Cardiac muscle cell (in vitro differentiated cells and primary cell): ENCODE results near the gene INPP5F. TPM values are rescaled to one million over a fixed set of nuclear protein-coding genes. Genes with fewer than 3 reads are reported as not detected.
"Not testable (repeated sequence)": the region's sequence is repeated elsewhere in the genome, so short reads cannot be mapped to it uniquely, and the experiment has no call there.

Experiments
- DNase-seq, 2 donors: peaks; one replicate each; pipeline versions ENCODE4 v3.0.0 to v3.0.0-alpha.2; 2010 to 2017; ENCODE audit warnings: low read depth in 1 of 2, low spot score in 1 of 2
- H3K27ac ChIP-seq: fragments of 200-600 bp; sonication (generic); 2 replicates; pipeline ENCODE4 v1.5.1; 2016
- H3K27me3 ChIP-seq: fragments of 200-600 bp; sonication (generic); 2 replicates; pipeline ENCODE4 v1.6.0; 2016; ENCODE audit warnings: control low read depth
- H3K36me3 ChIP-seq: fragments of 200-600 bp; sonication (generic); 2 replicates; pipeline ENCODE4 v1.5.1; 2016; ENCODE audit warnings: control low read depth
- H3K4me1 ChIP-seq: fragments of 200-600 bp; sonication (generic); 2 replicates; pipeline ENCODE4 v1.8.1; 2017; ENCODE audit warnings: low read depth, mild to moderate bottlenecking, mixed run types
- H3K4me3 ChIP-seq: fragments of 200-600 bp; sonication (generic); 2 replicates; pipeline ENCODE4 v1.5.1; 2016; ENCODE audit warnings: mild to moderate bottlenecking
- H3K9me3 ChIP-seq: fragments of 200-600 bp; sonication (generic); 2 replicates; pipeline ENCODE4 v1.5.1; 2017; ENCODE audit warnings: low read depth, mild to moderate bottlenecking, control low read depth
- CTCF ChIP-seq: IDR thresholded peaks from 2 replicates; pipeline ENCODE4 v1.5.1; 2012; ENCODE audit warnings: low read depth, mild to moderate bottlenecking, low read length
- polyA plus RNA-seq: library from polyadenylated mRNA; unstranded; fragments of >200 nt; fragmentation: Nextera tagmentation; extraction: Ambion mirVana; gene quantifications from 2 replicates; pipeline ENCODE4 v1.2.1, GENCODE V29; 2016
- total RNA-seq: library from RNA; depleted of rRNA; stranded (reverse); fragments of >200 nt; gene quantifications from 2 replicates; pipeline ENCODE4 v1.2.3, GENCODE V29; 2016

Gene INPP5F
- total and polyA plus RNA-seq, 2 experiments from 2014 or later = 10.2 to 15.7 TPM

- no peak for TF ChIP-seq CTCF
- no peak overlapping the region for H3K4me3 ChIP-seq
- no peak overlapping the region for H3K27ac ChIP-seq
- H3K27me3 ChIP-seq = no peaks in the 10 kb centered on the region
- H3K36me3 ChIP-seq = no peaks in the 10 kb centered on the region
- H3K4me1 ChIP-seq = no peaks in the 10 kb centered on the region
- H3K9me3 ChIP-seq = no peaks in the 10 kb centered on the region
- peak in 1 of 2 donors; percentile 50 for DNase-seq
Measured at GRCh38 chr10:119768455-119769094, 42.7 kb downstream of the INPP5F start.

- no peaks in the 10 kb centered on the region for H3K27me3 ChIP-seq
- H3K9me3 ChIP-seq = no peaks in the 10 kb centered on the region
- H3K27ac ChIP-seq = no peak overlapping the region
- H3K4me1 ChIP-seq = no peaks in the 10 kb centered on the region
- H3K4me3 ChIP-seq = no peak overlapping the region
- peak in 1 of 2 donors; percentile 56 for DNase-seq
- H3K36me3 ChIP-seq = no peaks in the 10 kb centered on the region
- no peak for TF ChIP-seq CTCF
Measured at GRCh38 chr10:119769886-119770285, 44.0 kb downstream of the INPP5F start.

- Histone ChIP-seq H3K4me3 (no peak overlapping the region), H3K27me3 (no peaks in the 10 kb centered on the region), H3K4me1 (no peaks in the 10 kb centered on the region), H3K36me3 (no peaks in the 10 kb centered on the region), H3K9me3 (no peaks in the 10 kb centered on the region), H3K27ac (no peak overlapping the region)
- DNase-seq = peak in 1 of 2 donors; percentile 62
- no peak for TF ChIP-seq CTCF
Measured at GRCh38 chr10:119770928-119771327, 45.1 kb downstream of the INPP5F start.

GRCh38 chr10:119772334-119772733 lies 46.5 kb downstream of the INPP5F start:
- Histone ChIP-seq H3K36me3 (no peaks in the 10 kb centered on the region), H3K4me1 (no peaks in the 10 kb centered on the region), H3K9me3 (no peaks in the 10 kb centered on the region), H3K4me3 (no peak overlapping the region), H3K27me3 (no peaks in the 10 kb centered on the region), H3K27ac (no peak overlapping the region)
- TF ChIP-seq CTCF = no peak
- DNase-seq = no peak

- not testable (repeated sequence) for H3K9me3 ChIP-seq, DNase-seq, H3K36me3 ChIP-seq, H3K27ac ChIP-seq, H3K27me3 ChIP-seq, H3K4me3 ChIP-seq, H3K4me1 ChIP-seq
Measured at GRCh38 chr10:119773041-119773440, 47.2 kb downstream of the INPP5F start.

GRCh38 chr10:119775529-119775928 lies 49.7 kb downstream of the INPP5F start:
- Histone ChIP-seq H3K36me3 (no peaks in the 10 kb centered on the region), H3K4me1 (no peaks in the 10 kb centered on the region), H3K9me3 (no peaks in the 10 kb centered on the region), H3K27me3 (no peaks in the 10 kb centered on the region), H3K27ac (no peak overlapping the region), H3K4me3 (no peak overlapping the region)
- DNase-seq = no peak
- TF ChIP-seq CTCF = no peak
